HepG2 (cell line): ENCODE measurements around the gene ERCC5. TPM values are rescaled to one million over a fixed set of nuclear protein-coding genes. Genes with fewer than 3 reads are reported as not detected.

ENCODE experiments used
- ATAC-seq: fragments of 200-7000 bp; cut with Tn5 transposase; 3 replicates; pipeline ENCODE4 v1.9.1; 2020; ENCODE audit warnings: mild to moderate bottlenecking, moderate library complexity
- BruUV-seq: library from RNA; stranded (reverse); fragments of 400-500 nt; replicated peaks from 2 replicates; lab custom pipeline; 2021; lab: Mats Ljungman, UMichigan
- CTCF ChIA-PET: fragments of 300-600 bp; formaldehyde crosslinking; extraction: SDS; loops from one replicate; lab custom pipeline; 2021; ENCODE audit warnings: low total read pairs, inconsistent platforms, low intra/inter-chr PET ratio; lab: Yijun Ruan, JAX
- POLR2A ChIA-PET: fragments of 350-600 bp; sonication (Branson Sonifier 250); formaldehyde crosslinking; loops from one replicate; lab custom pipeline; 2020; ENCODE audit warnings: antibody characterized with exemption, inconsistent platforms; lab: Yijun Ruan, JAX
- DNase-seq: peaks from one replicate; pipeline ENCODE4 v3.0.0-alpha.2; 2015; ENCODE audit warnings: low spot score
- FAIRE-seq: peaks from 3 replicates; lab custom pipeline; 2011; peaks lifted over from hg19 to GRCh38; lab: Jason Lieb, UNC
- H2AFZ ChIP-seq: one replicate; pipeline ENCODE4 v1.6.1; 2011; ENCODE audit warnings: low read length, inconsistent platforms
- H3K27ac ChIP-seq: fragments of 300-600 bp; 3 replicates; pipeline ENCODE4 v1.8.0; 2011; ENCODE audit warnings: mixed run types, mild to moderate bottlenecking, mixed read lengths, low read length, inconsistent platforms; ENCODE audit not compliant: insufficient read depth; ENCODE audit errors: extremely low read length
- H3K27me3 ChIP-seq, 2 experiments: fragments of 200-600 bp in 1 of 2; 2 replicates in 1 of 2; 3 replicates in 1 of 2; pipeline versions ENCODE4 v1.6.0 to v1.8.0; 2011; ENCODE audit warnings: low read length in 2 of 2, mild to moderate bottlenecking in 2 of 2, moderate library complexity in 2 of 2, inconsistent platforms in 1 of 2; ENCODE audit not compliant: insufficient read depth in 2 of 2, control insufficient read depth in 1 of 2
- H3K36me3 ChIP-seq, 2 experiments: fragments of 200-600 bp in 1 of 2; replicated peaks in 1 of 2; 2 replicates in 1 of 2; 3 replicates in 1 of 2; pipeline versions ENCODE4 v1.5.1 to v1.8.0; 2011; ENCODE audit warnings: low read length in 2 of 2, inconsistent platforms in 1 of 2; ENCODE audit not compliant: insufficient read depth in 2 of 2, control insufficient read depth in 1 of 2
- H3K4me1 ChIP-seq: 2 replicates; pipeline ENCODE4 v1.5.1; 2012; ENCODE audit warnings: low read length, inconsistent platforms; ENCODE audit not compliant: insufficient read depth
- H3K4me2 ChIP-seq: 2 replicates; pipeline ENCODE4 v1.6.0; 2011; ENCODE audit warnings: low read depth, low read length, inconsistent platforms
- H3K4me3 ChIP-seq, 3 experiments: fragments of 200-600 bp in 1 of 3; sonication (generic), shearing (Covaris generic) in 1 of 3; replicated peaks in 1 of 3; 2 replicates each; pipeline ENCODE4 v1.5.1; 2011 to 2016; ENCODE audit warnings: low read length in 3 of 3, inconsistent platforms in 2 of 3, low read depth in 2 of 3, mild to moderate bottlenecking in 2 of 3, control low read depth in 1 of 3, mixed read lengths in 1 of 3; ENCODE audit not compliant: insufficient read depth in 1 of 3
- H3K79me2 ChIP-seq: one replicate; pipeline ENCODE4 v1.6.1; 2011; ENCODE audit warnings: low read length, inconsistent platforms; ENCODE audit not compliant: insufficient read depth
- H3K9ac ChIP-seq: 2 replicates; pipeline ENCODE4 v1.6.0; 2011; ENCODE audit warnings: mild to moderate bottlenecking, low read depth, low read length, inconsistent platforms; ENCODE audit not compliant: insufficient read depth
- H3K9me3 ChIP-seq: 2 replicates; pipeline ENCODE4 v1.5.1; 2012; ENCODE audit warnings: mild to moderate bottlenecking, low read length
- H4K20me1 ChIP-seq: 2 replicates; pipeline ENCODE4 v1.6.0; 2011; ENCODE audit warnings: inconsistent platforms, mild to moderate bottlenecking, low read length, moderate library complexity; ENCODE audit not compliant: insufficient read depth
- ATM ChIP-seq: fragments of 450-650 bp; IDR thresholded peaks from 2 replicates; pipeline ENCODE4 v1.7.1; 2017; ENCODE audit warnings: mild to moderate bottlenecking, borderline replicate concordance
- IKZF1 ChIP-seq: fragments of 450-650 bp; IDR thresholded peaks from 2 replicates; pipeline ENCODE4 v1.7.1; 2016
- KDM3A ChIP-seq: IDR thresholded peaks from 2 replicates; pipeline ENCODE4 v1.6.1; 2018; ENCODE audit warnings: low read depth, missing compliant biosample characterization
- MAFF ChIP-seq: IDR thresholded peaks from 2 replicates; pipeline ENCODE4 v1.6.1; 2011; ENCODE audit warnings: low read depth, low read length, improper control_type of control experiment
- MAFK ChIP-seq, 2 experiments: IDR thresholded peaks in 1 of 2; conservative IDR thresholded peaks in 1 of 2; 2 replicates each; pipeline ENCODE4 v1.6.1; 2011; ENCODE audit warnings: improper control_type of control experiment in 2 of 2, low read length in 2 of 2
- POLR2AphosphoS5 ChIP-seq: IDR thresholded peaks from 2 replicates; pipeline ENCODE4 v1.6.1; 2012; ENCODE audit warnings: low read depth, low read length
- ZFP1 ChIP-seq: IDR thresholded peaks from 2 replicates; pipeline ENCODE4 v1.6.1; 2016
- ZNF318 ChIP-seq: sonication (generic); formaldehyde crosslinking; IDR thresholded peaks from 2 replicates; pipeline ENCODE4 v1.4.0; 2020; ENCODE audit warnings: mild to moderate bottlenecking, missing genetic modification reagents
- ZNF557 ChIP-seq: sonication (generic); formaldehyde crosslinking; IDR thresholded peaks from 2 replicates; pipeline ENCODE4 v1.4.0; 2020; ENCODE audit warnings: missing genetic modification reagents
- ZUFSP ChIP-seq: sonication (generic); formaldehyde crosslinking; IDR thresholded peaks from 2 replicates; pipeline ENCODE4 v1.9.0; 2021; ENCODE audit warnings: missing genetic modification reagents, mild to moderate bottlenecking, borderline replicate concordance
- WGBS: methylation state at CpG from one replicate; pipeline ENCODE4 v1.1.6; 2017; ENCODE audit warnings: low lambda C conversion rate; 5-methylcytosine and 5-hydroxymethylcytosine counted together
- in situ Hi-C: cut with HindIII; loops from 2 replicates; pipeline ENCODE4 v1.10.0; 2017; ENCODE audit warnings: low pct_unique_long_range_greater_than_20kb; ENCODE audit not compliant: extremely low pct_ligation_motif_present
- intact Hi-C: fragments of 100-400 bp; cut with micrococcal nuclease; formaldehyde crosslinking; loops from one replicate; pipeline ENCODE4 v1.10.0; 2022; ENCODE audit not compliant: unreplicated experiment
- polyA plus RNA-seq, 8 experiments: library from polyadenylated mRNA; depleted of rRNA in 3 of 8; stranded (reverse) in 7 of 8; unstranded in 1 of 8; fragments of >200 nt; fragmentation: Illumina TruSeq in 4 of 8; extraction: Trizol in 4 of 8; gene quantifications; 2 replicates each; pipeline versions ENCODE4 v1.2.1 to v1.2.3, GENCODE V29; 2011 to 2016; ENCODE audit warnings: low read depth in 4 of 8, missing spikeins in 1 of 8, mixed read lengths in 1 of 8; ENCODE audit not compliant: insufficient read depth in 1 of 8
- total RNA-seq, 5 experiments: library from RNA; depleted of rRNA; stranded (reverse); fragments of >200 nt; fragmentation: Illumina TruSeq; extraction: Trizol; gene quantifications; 2 replicates each; pipeline ENCODE4 v1.2.3, GENCODE V29; 2016; ENCODE audit warnings: low read depth in 1 of 5

Gene ERCC5
- total and polyA plus RNA-seq, 2 of the 13 experiments (the other 11 are each of a cell fraction or from before 2014, with no cell fraction given): 12.9 to 35.5 TPM

GRCh38 chr13:102917019-102917418, 71.2 kb downstream of the ERCC5 start:
- intact Hi-C loops (loop anchor here (2.0 to 5.0 kb wide), 2 partner anchors 45 to 224 kb away; no protein-coding TSS in a partner anchor), in situ Hi-C loops (loop anchor here (25.0 kb wide), 1 partner anchor 220 kb away; no protein-coding TSS in a partner anchor)
- Histone ChIP-seq H3K9me3 (no peaks in the 10 kb centered on the region), H3K4me1 (no peaks in the 10 kb centered on the region), H3K79me2 (no peaks in the 10 kb centered on the region), H4K20me1 (no peaks in the 10 kb centered on the region), H3K27me3 (peaks cover 1 to 5% of the 10 kb centered on the region in 2 experiments; a peak in 2 of 5 replicates), H3K27ac (no peak overlapping the region), H3K9ac (no peak overlapping the region), H3K4me3 (no peak overlapping the region), H2AFZ (no peak overlapping the region), H3K4me2 (no peak overlapping the region), H3K36me3 (no peaks in the 10 kb centered on the region)
- POLR2A ChIA-PET: no interaction called here
- DNase-seq (no peak), ATAC-seq (no peak), FAIRE-seq (no peak)
- 20% methylated on average over 3 of the region's 3 CpGs for WGBS
- no TSS peak for BruUV-seq
- CTCF ChIA-PET: no interaction called here
- TF ChIP-seq KDM3A (CRISPR knock-in tag) (no peak), ATM (0 out of 2 replicates have a peak, but pooled peaks have one; percentile 19)

GRCh38 chr13:102922184-102922583, 76.4 kb downstream of the ERCC5 start:
- Histone ChIP-seq H3K4me2 (no peak overlapping the region), H3K27ac (no peak overlapping the region), H3K9ac (no peak overlapping the region), H3K36me3 (no peaks in the 10 kb centered on the region), H3K4me1 (no peaks in the 10 kb centered on the region), H3K79me2 (no peaks in the 10 kb centered on the region), H3K27me3 (0 out of 5 replicates have a peak, but pooled peaks cover 0 to 5% of the 10 kb centered on the region in 2 experiments), H3K4me3 (no peak overlapping the region)
- intact Hi-C loops (no loop called here), in situ Hi-C loops (loop anchor here (25.0 kb wide), 1 partner anchor 215 kb away; no protein-coding TSS in a partner anchor)
- DNase-seq (no peak), FAIRE-seq (no peak), ATAC-seq (no peak)
- BruUV-seq: no TSS peak
- CTCF ChIA-PET: no interaction called here
- 14% methylated on average over 5 of the region's 5 CpGs for WGBS
- TF ChIP-seq ZNF557 (CRISPR knock-in tag): no peak
- TF ChIP-seq ZUFSP (CRISPR knock-in tag): no peak
- peak; percentile 53 to 57 for TF ChIP-seq MAFK (conservative IDR thresholded peaks at IDR 0.05 in 1 of 2, IDR thresholded peaks at IDR 0.05 in 1 of 2; ENCODE audit: low read length in 2 of 2)
- no peak for TF ChIP-seq ZFP1 (CRISPR knock-in tag)
- TF ChIP-seq IKZF1: no peak
- no peak for TF ChIP-seq POLR2AphosphoS5
- TF ChIP-seq MAFF: peak; percentile 51
- TF ChIP-seq ZNF318: no peak
- TF ChIP-seq, all 625 proteins: peak for 2
- no peak overlapping the region for H2AFZ ChIP-seq
- no peaks in the 10 kb centered on the region for H3K9me3 ChIP-seq
- POLR2A ChIA-PET: no interaction called here
- no peaks in the 10 kb centered on the region for H4K20me1 ChIP-seq
